ENCODE results near the gene HRCT1.
A peak's percentile ranks its signal among the peaks of the same experiment; 100 is the strongest.
"Not testable (repeated sequence)": the region's sequence is repeated elsewhere in the genome, so short reads cannot be mapped to it uniquely, and the experiment has no call there.

HRCT1 gene

DNA sequence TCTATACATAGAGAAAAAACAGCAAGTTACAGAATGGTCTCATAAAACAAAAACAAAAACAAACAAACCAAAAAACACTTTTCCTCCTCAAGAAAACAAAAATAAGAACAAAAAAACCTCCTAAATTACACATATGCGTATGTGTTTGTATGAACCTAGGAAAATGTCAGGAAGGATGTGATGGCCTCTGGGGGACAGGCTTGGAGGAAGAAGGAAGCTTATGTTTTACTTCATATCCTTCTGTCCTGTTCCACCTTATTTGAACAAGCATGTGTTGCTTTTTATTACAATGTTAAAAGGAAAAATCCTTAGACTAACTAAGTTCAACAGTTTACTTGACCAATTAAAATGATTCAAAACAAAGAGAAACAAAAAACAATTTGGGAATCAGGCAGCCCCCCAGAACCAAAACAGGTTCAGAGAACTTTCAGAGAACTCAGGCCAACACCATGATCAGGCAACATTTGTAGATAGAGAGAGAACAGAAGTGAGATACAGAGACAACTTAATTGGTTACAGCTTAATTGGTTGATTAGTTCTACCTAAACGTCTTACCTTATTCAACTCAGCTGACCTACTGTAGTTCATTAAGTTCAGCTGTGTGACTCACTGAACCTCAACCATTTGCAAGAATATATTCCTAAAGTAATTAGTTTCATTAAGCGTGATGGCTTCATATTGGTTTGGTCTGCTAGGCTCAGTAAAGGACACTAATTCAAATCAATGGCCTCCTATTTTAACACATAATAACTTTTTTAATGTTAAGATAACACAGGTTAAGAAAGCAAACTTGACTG lies 13.4 kb downstream of the HRCT1 start:
- no peak for DNase-seq

DNA sequence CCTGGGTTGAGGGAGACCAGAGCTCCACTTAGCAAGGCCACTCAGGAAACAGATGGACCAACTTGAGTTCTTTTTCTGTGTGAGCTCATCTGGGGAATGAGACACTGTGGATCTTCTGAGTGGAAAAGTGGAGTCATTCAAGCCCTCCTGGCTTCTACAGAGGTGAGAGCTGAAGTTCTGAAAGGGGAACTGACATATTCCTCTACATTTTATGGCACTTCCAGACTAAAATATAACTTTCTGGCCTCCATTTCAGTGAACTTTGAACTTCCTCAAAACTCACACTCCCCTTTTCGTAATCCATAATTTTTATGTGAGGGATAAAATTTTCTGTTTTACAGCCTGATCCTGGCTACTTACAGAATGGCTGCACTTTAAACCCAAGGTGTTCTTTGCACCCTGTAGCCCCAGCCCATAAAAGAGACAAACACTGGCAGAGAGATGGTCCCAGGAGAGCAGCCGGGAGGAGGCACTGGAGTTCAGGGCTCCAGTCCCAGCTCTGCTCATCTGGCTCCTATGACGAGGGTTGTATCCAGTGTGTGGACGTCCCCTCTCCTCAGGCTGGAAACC lies 14.1 kb downstream of the HRCT1 start:
- DNase-seq = peak in 2 of 3 donors; percentile 15 to 39

- DNase-seq = no peak
Measured at GRCh38 chr9:35923598-35923926, 17.6 kb downstream of the HRCT1 start.

- DNase-seq = peak; percentile 71 to 86 (median 72)
Measured at GRCh38 chr9:35923927-35924763, 18.1 kb downstream of the HRCT1 start.

- no peak for DNase-seq
Measured at GRCh38 chr9:35928591-35929452, 22.8 kb downstream of the HRCT1 start.

DNA sequence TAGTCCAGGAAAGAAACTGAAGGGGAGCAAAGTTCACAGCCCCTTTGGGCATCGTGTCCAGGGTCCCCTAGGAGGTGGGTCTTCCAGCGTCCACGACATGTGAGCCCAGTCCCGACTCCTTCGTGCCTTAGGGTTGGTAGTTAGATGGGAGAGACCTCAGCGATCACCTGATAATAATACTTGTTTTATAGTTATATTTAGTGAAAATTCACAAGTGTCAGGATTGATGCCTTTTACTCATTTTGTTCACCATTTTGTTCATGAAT lies 23.4 kb downstream of the HRCT1 start:
- no peak for DNase-seq

DNA sequence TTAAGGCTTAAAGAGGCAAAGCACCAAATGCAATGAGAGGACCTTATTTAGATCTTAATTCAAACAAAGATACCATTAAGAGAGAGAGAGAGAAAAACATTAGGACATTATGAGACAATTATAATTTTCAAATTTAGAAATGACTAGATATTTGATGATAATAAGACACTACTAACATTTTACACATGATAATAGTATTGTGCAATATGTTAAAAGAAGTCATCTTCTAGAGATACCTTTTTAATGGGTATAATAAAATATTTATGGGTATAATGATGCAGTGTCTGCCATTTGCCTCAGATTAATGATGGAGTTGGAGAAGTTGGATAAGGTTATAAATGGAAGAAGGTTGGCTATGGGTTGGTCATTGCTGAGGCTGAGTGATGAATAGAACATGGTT lies 24.5 kb downstream of the HRCT1 start:
- DNase-seq = no peak

- DNase-seq = no peak
Measured at GRCh38 chr9:35930989-35931388, 25.0 kb downstream of the HRCT1 start.

DNA sequence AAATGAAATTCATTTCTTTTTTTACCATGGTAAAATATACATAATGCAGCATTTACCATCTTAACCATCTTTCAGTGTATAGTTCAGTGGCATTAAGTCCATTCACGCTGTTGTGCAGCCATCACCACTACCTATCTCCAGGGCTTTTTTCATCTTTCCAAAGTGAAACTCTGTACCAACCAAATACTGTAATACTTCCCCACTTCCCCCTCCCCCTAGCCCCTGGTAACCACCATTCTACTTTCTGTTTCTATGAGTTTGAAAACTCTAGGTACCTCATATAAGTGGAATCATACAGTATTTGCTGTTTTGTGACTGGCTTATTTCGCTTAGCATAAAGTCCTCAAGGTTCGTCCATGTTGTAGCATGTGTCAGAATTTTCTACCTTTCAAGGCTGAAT lies 26.7 kb downstream of the HRCT1 start:
- DNase-seq = peak in 1 of 3 donors; percentile 22

DNA sequence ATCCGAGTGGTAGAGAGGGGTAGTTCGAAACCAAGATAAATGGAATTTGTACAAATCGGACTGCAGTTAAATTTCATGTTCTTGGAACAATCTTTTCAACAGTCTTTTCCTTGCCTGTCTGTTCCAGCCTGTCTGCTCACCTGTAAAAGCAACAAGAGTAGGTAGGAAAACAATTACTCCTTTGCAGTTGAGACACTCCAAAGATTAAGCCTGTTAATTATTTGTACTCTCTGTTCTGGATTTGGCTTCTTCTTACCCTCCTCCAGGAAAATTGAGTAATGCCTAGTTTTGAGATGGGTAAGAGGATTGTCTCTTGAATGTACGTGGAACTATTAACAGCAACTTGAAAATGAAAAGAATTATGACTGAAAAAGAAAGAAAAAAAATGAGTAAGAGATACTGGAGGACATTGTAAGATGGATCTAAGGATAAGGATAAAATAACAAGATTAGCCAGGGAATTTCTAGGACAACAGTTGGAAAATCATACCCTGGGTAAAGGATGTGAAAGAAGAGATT lies 27.6 kb downstream of the HRCT1 start:
- DNase-seq = no peak

GRCh38 chr9:35934069-35934468 lies 28.1 kb downstream of the HRCT1 start:
- not testable (repeated sequence) for DNase-seq

- no peak for DNase-seq
Measured at GRCh38 chr9:35935261-35935660, 29.3 kb downstream of the HRCT1 start.

- no peak for DNase-seq
Measured at GRCh38 chr9:35935755-35936509, 29.9 kb downstream of the HRCT1 start.

DNA sequence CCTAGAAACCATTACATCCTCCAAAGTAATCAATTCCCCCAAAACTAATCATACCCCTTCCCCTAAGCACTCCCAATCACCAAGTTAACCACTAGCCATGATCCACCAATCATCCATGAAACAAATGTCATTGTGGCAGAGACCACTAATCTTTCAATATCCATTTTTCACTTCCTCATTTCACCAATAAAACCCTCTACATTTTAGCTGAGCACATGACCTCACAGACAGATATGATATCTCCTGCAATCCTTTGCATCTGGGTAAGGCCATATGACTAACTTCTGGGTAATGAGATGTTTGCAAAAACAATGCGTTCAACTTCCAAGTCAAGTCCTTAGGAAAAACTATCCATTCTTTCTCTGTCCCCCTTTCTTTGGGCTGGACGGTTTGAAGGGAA lies 31.2 kb downstream of the HRCT1 start:
- DNase-seq = no peak

DNA sequence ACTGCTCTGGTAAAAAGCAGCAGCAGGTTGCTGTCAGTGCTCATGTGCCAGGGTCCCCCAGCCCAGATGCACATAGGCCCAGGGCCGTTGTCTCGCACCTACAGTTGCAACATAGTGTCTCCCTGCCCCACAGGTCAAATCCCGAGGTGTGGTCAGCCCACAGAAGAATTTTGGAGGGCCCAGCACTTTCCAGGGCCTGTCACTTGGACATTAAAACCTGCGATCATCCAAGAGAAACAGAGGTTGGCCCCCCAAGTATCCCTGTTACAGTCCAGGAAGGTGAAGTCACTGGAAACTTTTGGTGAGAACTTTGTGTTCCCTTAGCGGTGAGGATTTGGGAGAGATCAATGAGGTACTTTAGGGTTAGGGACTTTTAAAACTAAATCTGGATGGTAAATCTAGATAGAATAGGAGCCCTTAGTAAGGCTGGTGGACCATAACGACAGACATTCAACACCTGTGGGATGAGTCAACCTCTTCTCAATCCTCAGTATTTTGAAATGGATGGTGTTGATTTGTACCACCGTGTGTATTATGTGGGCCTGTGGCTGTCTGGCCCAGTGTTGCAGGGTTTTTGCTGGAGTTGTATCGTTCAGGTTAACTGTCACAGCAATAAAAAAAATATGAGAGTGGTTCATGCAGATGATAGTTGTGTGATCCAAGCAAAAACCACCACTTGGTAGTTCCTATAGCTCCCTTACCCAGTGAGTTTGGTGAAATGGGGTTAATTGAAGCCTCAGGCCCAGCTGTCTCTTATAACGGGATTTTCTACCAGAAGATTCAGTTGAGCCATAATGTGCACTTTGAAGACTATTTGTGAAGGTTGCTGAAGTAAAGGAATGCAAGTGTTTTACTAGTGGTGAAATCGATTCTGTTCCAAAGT lies 32.7 kb downstream of the HRCT1 start:
- DNase-seq = no peak

- no peak for DNase-seq
Measured at GRCh38 chr9:35939679-35940250, 33.8 kb downstream of the HRCT1 start.

DNA sequence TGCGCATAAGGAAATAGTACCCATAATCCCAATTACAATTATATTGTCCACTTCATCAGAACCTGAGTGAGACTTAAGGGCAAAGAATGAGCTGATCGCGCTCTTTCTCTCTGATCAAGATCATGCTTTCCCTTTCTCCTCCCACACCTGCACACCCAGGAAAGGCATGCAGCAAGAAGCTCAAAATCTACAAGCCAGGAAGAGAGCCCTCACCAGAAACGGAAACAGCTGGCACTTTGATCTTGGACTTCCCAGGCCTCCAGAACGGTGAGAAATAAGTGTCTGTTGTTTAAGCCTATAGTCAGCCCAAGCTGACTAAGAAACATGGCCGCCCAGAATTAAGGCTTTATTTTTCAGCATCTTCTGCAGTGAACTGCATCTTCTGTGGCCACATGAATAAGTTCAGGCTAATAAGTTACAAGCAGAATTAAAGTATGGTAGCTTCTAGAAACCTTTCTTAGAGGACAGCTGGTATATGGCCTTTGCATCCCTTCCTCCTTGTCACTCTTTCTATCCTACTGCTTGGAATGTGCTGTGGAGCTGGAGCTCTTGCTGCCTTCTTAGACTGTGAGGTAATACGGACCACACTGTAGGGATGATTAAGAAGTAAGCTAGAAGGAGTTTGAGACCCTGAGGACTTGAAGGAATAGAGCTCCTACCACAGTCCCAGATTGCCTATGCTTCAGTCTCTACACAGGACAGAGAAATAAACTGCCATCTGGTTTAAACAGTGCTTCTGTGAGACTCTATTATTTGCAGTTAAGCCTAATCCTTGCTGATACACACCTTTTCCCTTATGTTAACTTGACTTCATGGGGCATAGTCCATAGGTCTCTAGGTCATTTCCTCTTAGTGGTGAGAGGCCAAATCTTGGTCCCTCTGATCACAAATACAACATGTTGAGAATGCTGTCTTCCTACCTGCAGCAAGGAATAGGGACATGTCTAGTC lies 34.7 kb downstream of the HRCT1 start:
- DNase-seq = no peak

DNA sequence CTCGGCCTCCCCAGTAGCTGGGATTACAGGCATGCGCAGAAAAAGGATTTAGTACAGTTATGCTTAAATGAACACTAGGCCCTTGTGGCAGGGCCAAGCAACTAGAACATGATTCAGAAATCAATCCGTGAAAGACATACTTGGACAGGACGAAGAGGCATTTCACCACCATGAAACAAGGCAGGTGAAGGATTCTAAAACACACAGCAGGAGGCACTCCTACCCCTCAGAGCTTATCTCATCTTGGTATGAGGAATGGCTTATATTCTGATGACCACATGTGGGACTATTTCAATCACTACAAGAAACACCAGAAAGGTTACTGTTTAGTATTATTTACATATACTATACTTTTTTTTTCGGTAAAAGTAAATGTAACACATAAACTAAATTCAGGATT lies 36.3 kb downstream of the HRCT1 start:
- no peak for DNase-seq

DNA sequence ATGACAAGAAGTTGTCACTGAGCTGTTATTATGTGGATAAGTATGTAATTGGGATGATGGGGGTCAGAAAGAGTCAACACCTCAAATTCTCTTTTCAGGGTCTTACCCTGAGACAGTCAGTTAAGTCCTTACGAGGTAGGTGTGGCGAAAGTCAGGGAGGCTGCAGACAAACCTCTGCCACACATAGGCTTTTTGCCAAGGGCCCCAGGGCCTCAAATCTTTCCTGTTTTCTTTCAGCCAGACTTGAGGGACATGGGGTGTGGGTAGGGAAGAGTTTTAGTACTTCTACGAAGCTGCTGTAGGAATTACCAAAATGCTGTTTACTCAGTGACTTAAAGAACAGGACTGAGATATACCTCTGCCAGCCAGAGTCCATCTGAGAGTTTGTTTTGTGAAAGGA lies 38.2 kb downstream of the HRCT1 start:
- DNase-seq = no peak

DNA sequence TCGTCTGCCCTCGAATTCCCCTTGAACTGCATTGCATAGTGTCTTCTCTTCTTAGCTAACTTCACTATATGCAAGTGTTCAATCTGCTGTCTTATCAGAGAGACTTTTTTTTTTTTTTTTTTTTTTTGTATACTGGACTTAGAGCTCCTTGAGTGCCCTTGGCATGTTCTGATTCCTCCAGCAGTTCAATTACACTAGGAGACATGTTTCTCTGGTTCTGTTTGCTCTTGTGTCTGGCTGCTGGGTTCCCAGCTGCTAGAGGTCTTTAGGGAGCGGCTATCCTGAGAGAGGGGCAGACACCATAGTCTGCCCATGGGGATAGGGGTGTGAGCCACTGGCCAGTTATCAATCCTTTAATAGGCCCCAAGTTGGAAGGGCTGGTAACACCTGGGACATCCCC lies 38.8 kb downstream of the HRCT1 start:
- DNase-seq = no peak

All from suppressor macrophage treated with lipopolysaccharide for 1 hour (primary cell).